NCI-H2081 (cell line): ENCODE results near the gene PXDN.

Source experiments
- DNase-seq, 2 experiments: peaks; one replicate each; lab custom pipeline; 2025; lab: John Stamatoyannopoulos, UW

Gene PXDN

GRCh38 chr2:1755436-1756191 is 11.3 kb upstream of the PXDN start:
- DNase-seq = no peak

- no peak for DNase-seq
Observed at GRCh38 chr2:1754461-1755170, 10.3 kb upstream of the PXDN start.

- no peak for DNase-seq
Observed at GRCh38 chr2:1754046-1754445, 9.7 kb upstream of the PXDN start.

- no peak for DNase-seq
Observed at GRCh38 chr2:1752751-1753150, 8.4 kb upstream of the PXDN start.

GRCh38 chr2:1751767-1752725 is 7.7 kb upstream of the PXDN start:
- DNase-seq = no peak

GRCh38 chr2:1750933-1751766 is 6.8 kb upstream of the PXDN start:
- peak; percentile 72 to 85 for DNase-seq

GRCh38 chr2:1750270-1750932 is 6.1 kb upstream of the PXDN start:
- DNase-seq = no peak

GRCh38 chr2:1749489-1750119 is 5.3 kb upstream of the PXDN start:
- no peak for DNase-seq

- no peak for DNase-seq
Observed at GRCh38 chr2:1748741-1749488, 4.6 kb upstream of the PXDN start.

GRCh38 chr2:1748176-1748740 is 3.9 kb upstream of the PXDN start:
- DNase-seq = no peak

GRCh38 chr2:1747065-1747941 is 3.0 kb upstream of the PXDN start:
- no peak for DNase-seq

GRCh38 chr2:1746174-1747064 is 2.1 kb upstream of the PXDN start:
- no peak for DNase-seq

GRCh38 chr2:1745171-1746023 is 1.1 kb upstream of the PXDN start:
- DNase-seq = no peak

GRCh38 chr2:1744151-1744445 is 217 bp downstream of the PXDN start:
- DNase-seq = peak in 1 of 2 experiments; percentile 58

GRCh38 chr2:1743396-1744150 is 742 bp downstream of the PXDN start:
- peak; percentile 52 for DNase-seq
